Vagina (tissue), 2 donors: ENCODE results near the gene PRELID1. TPM values are rescaled to one million over a fixed set of nuclear protein-coding genes. Genes with fewer than 3 reads are reported as not detected.

Experiments used
- DNase-seq, 2 donors: peaks; one replicate each; pipeline ENCODE4 v3.0.0-alpha.2; 2017; ENCODE audit errors: extremely low spot score in 2 of 2
- H3K27ac ChIP-seq: fragments of 200-600 bp; sonication (generic); one replicate; pipeline ENCODE4 v1.5.1; 2019
- H3K27me3 ChIP-seq: fragments of 200-600 bp; sonication (generic); one replicate; pipeline ENCODE4 v1.5.1; 2019
- H3K36me3 ChIP-seq, 2 donors: fragments of 200-600 bp; sonication (generic); one replicate each; pipeline ENCODE4 v1.5.1; 2017 to 2019
- H3K4me1 ChIP-seq: fragments of 200-600 bp; sonication (generic); one replicate; pipeline ENCODE4 v1.5.1; 2019
- H3K4me3 ChIP-seq, 2 donors: fragments of 200-600 bp; sonication (generic); 1 replicate in 1 of 2; 2 replicates in 1 of 2; pipeline ENCODE4 v1.5.1; 2016 to 2019
- H3K9me3 ChIP-seq: fragments of 200-600 bp; sonication (generic); one replicate; pipeline ENCODE4 v1.5.1; 2019
- CTCF ChIP-seq, 3 experiments: fragments of 450-650 bp in 2 of 3; fragments of 200-600 bp in 1 of 3; sonication (generic) in 1 of 3; IDR thresholded peaks; one replicate each; pipeline ENCODE4 v1.5.1; 2017 to 2019; ENCODE audit warnings: antibody characterized with exemption in 3 of 3, mild to moderate bottlenecking in 2 of 3, moderate library complexity in 2 of 3
- POLR2A ChIP-seq, 2 donors: fragments of 450-650 bp; IDR thresholded peaks; one replicate each; pipeline ENCODE4 v1.6.1; 2017; ENCODE audit warnings: antibody characterized with exemption in 2 of 2, mild to moderate bottlenecking in 2 of 2, moderate library complexity in 2 of 2
- POLR2AphosphoS5 ChIP-seq, 2 donors: sonication (generic); formaldehyde crosslinking; IDR thresholded peaks; one replicate each; pipeline ENCODE4 v1.9.0; 2017; ENCODE audit warnings: antibody characterized with exemption in 2 of 2, mild to moderate bottlenecking in 2 of 2, low read depth in 1 of 2; ENCODE audit not compliant: insufficient read depth in 1 of 2
- intact Hi-C: fragments of 100-400 bp; cut with DNase I; formaldehyde crosslinking; loops from one replicate; pipeline ENCODE4 v1.15.1; 2023
- total RNA-seq: library from RNA; depleted of rRNA; stranded (reverse); fragments of >200 nt; gene quantifications from one replicate; pipeline ENCODE4 v1.2.3, GENCODE V29; 2016

Gene PRELID1
- total RNA-seq, 1 donor from 2014 or later = 93.3 TPM

DNA sequence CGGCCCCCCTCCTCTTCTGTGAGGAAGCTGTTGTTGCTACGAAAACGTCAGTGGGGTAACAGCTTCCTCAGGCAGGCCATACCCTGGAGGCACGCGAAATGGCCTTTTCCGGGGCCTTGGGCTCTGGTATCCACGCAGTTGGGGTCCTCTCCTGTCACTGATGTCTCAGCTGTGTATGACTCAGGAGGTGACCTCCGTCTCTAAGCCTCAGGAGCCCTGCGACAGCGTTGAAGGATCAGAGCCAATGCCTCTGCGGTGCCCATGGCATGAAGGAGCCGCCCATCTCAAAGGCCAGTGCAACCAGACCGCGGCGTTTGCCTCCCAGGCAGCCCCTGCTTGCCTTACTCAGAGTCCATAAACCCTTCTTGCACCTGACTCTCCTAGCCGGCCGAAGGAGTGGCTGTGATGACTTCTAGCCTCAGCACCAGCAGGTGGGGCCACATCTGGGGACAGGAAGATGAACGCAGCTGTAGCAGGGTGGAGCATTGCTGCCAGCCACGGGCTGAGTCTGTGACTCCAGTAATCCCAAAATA, 9.1 kb downstream of the PRELID1 start:
- intact Hi-C loops = loop anchor here (2.0 to 10.0 kb wide), 2 partner anchors 142 to 184 kb away; partner anchors contain the start of gene PDLIM7
- H3K27me3 ChIP-seq = no peaks in the 10 kb centered on the region
- no peak for DNase-seq
- no peaks in the 10 kb centered on the region for H3K9me3 ChIP-seq
- TF ChIP-seq POLR2A (IDR thresholded peaks at IDR 0.05) (no peak), POLR2AphosphoS5 (IDR thresholded peaks at IDR 0.05; ENCODE audit: insufficient read depth in 1 of 2, low read depth in 1 of 2) (no peak), CTCF (IDR thresholded peaks at IDR 0.05) (no peak)
- H3K27ac ChIP-seq = no peak overlapping the region
- H3K4me3 ChIP-seq = peak overlapping the region; percentile 44 to 48
- peaks cover 25% of the 10 kb centered on the region for H3K4me1 ChIP-seq
- H3K36me3 ChIP-seq = no peaks in the 10 kb centered on the region

DNA sequence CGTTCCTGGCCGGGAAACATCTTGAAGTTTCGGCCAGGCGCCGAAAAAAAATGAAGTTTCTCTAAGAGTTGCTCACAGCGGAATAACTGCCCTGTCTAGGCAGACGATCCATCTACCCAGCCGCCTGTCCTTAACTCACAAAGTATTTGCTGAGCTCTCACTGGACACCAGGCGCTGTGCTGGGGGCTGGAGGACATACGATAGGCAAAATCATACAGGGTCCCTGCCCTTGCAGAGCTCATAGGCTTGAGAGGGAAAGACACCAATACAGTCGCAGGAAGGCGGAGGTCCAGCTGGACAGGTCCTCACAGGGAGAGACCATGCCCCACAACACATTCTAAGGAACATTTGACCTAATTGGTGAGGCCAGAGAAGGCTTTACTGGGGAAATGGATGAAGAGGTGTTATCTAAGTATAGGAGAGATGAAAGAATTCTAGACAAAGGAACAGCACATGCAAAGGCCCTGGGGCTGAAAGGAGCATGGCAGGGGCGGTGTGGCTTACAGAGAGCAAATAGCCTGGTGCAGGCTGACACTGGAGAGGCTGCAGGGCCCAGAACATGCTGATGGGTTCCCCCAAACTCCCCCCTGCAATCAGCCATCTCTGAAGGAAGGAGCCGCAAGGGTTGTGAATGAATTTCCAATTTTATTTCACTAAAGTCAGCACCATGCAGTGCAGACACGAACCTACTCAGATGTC, 10.1 kb downstream of the PRELID1 start:
- Histone ChIP-seq H3K4me1 (peaks cover 25% of the 10 kb centered on the region), H3K4me3 (no peak overlapping the region), H3K27me3 (no peaks in the 10 kb centered on the region), H3K9me3 (no peaks in the 10 kb centered on the region), H3K36me3 (no peaks in the 10 kb centered on the region), H3K27ac (no peak overlapping the region)
- TF ChIP-seq POLR2AphosphoS5 (IDR thresholded peaks at IDR 0.05; ENCODE audit: insufficient read depth in 1 of 2, low read depth in 1 of 2) = no peak
- no peak for TF ChIP-seq CTCF (IDR thresholded peaks at IDR 0.05)
- no peak for TF ChIP-seq POLR2A (IDR thresholded peaks at IDR 0.05)
- DNase-seq = no peak
- intact Hi-C loops = loop anchor here (2.0 to 10.0 kb wide), 2 partner anchors 141 to 183 kb away; partner anchors contain the start of gene PDLIM7

- no peak for TF ChIP-seq CTCF (IDR thresholded peaks at IDR 0.05)
- no peak for TF ChIP-seq POLR2A (IDR thresholded peaks at IDR 0.05)
- TF ChIP-seq POLR2AphosphoS5 (IDR thresholded peaks at IDR 0.05; ENCODE audit: insufficient read depth in 1 of 2, low read depth in 1 of 2) = no peak
- H3K27ac ChIP-seq = no peak overlapping the region
- peaks cover 25% of the 10 kb centered on the region for H3K4me1 ChIP-seq
- intact Hi-C loops = loop anchor here (10.0 kb wide), 1 partner anchor 140 kb away; no protein-coding TSS in a partner anchor
- no peaks in the 10 kb centered on the region for H3K36me3 ChIP-seq
- no peak overlapping the region for H3K4me3 ChIP-seq
- H3K9me3 ChIP-seq = no peaks in the 10 kb centered on the region
- no peaks in the 10 kb centered on the region for H3K27me3 ChIP-seq
- DNase-seq = no peak
These were observed 11.1 kb downstream of the PRELID1 start for GRCh38 chr5:177314376-177315342.

- DNase-seq = no peak
- Histone ChIP-seq H3K36me3 (no peaks in the 10 kb centered on the region), H3K27me3 (no peaks in the 10 kb centered on the region), H3K4me1 (peaks cover 23% of the 10 kb centered on the region), H3K9me3 (no peaks in the 10 kb centered on the region), H3K4me3 (no peak overlapping the region), H3K27ac (no peak overlapping the region)
- intact Hi-C loops = loop anchor here (10.0 kb wide), 1 partner anchor 139 kb away; no protein-coding TSS in a partner anchor
- no peak for TF ChIP-seq CTCF (IDR thresholded peaks at IDR 0.05)
These were observed 11.8 kb downstream of the PRELID1 start for GRCh38 chr5:177315411-177315810.
